Measurements from ENCODE around the gene PLCL2.

The PLCL2 gene

GRCh38 chr3:17061005-17061404, 176.2 kb downstream of the PLCL2 start:
- Histone ChIP-seq H3K36me3 (ENCODE audit: control insufficient read depth in 2 of 2, insufficient read depth in 2 of 2, low read length in 2 of 2) (no peaks in the 10 kb centered on the region), H3K4me1 (ENCODE audit: control insufficient read depth in 2 of 2, insufficient read depth in 2 of 2, low read length in 2 of 2) (no peaks in the 10 kb centered on the region), H3K9me3 (ENCODE audit: control insufficient read depth in 2 of 2, low read length in 2 of 2) (no peaks in the 10 kb centered on the region), H3K27ac (ENCODE audit: low read depth in 2 of 2, low read length in 2 of 2) (no peak overlapping the region), H3K27me3 (ENCODE audit: control insufficient read depth in 2 of 2, insufficient read depth in 2 of 2, low read length in 2 of 2) (no peaks in the 10 kb centered on the region), H3K4me3 (ENCODE audit: low read length in 2 of 2) (no peak overlapping the region), H3K9ac (ENCODE audit: low read depth in 1 of 2, low read length in 2 of 2) (no peak overlapping the region)

- Histone ChIP-seq H3K27ac (ENCODE audit: low read depth in 2 of 2, low read length in 2 of 2) (no peak overlapping the region), H3K27me3 (ENCODE audit: control insufficient read depth in 2 of 2, insufficient read depth in 2 of 2, low read length in 2 of 2) (no peaks in the 10 kb centered on the region), H3K4me3 (ENCODE audit: low read length in 2 of 2) (no peak overlapping the region), H3K9me3 (ENCODE audit: control insufficient read depth in 2 of 2, low read length in 2 of 2) (no peaks in the 10 kb centered on the region), H3K9ac (ENCODE audit: low read depth in 1 of 2, low read length in 2 of 2) (no peak overlapping the region), H3K36me3 (ENCODE audit: control insufficient read depth in 2 of 2, insufficient read depth in 2 of 2, low read length in 2 of 2) (no peaks in the 10 kb centered on the region), H3K4me1 (ENCODE audit: control insufficient read depth in 2 of 2, insufficient read depth in 2 of 2, low read length in 2 of 2) (no peaks in the 10 kb centered on the region)
Observed at GRCh38 chr3:17062736-17063135, 178.0 kb downstream of the PLCL2 start.

- Histone ChIP-seq H3K9me3 (ENCODE audit: control insufficient read depth in 2 of 2, low read length in 2 of 2) (no peaks in the 10 kb centered on the region), H3K4me3 (ENCODE audit: low read length in 2 of 2) (no peak overlapping the region), H3K27ac (ENCODE audit: low read depth in 2 of 2, low read length in 2 of 2) (no peak overlapping the region), H3K9ac (ENCODE audit: low read depth in 1 of 2, low read length in 2 of 2) (no peak overlapping the region), H3K4me1 (ENCODE audit: control insufficient read depth in 2 of 2, insufficient read depth in 2 of 2, low read length in 2 of 2) (no peaks in the 10 kb centered on the region), H3K27me3 (ENCODE audit: control insufficient read depth in 2 of 2, insufficient read depth in 2 of 2, low read length in 2 of 2) (no peaks in the 10 kb centered on the region), H3K36me3 (ENCODE audit: control insufficient read depth in 2 of 2, insufficient read depth in 2 of 2, low read length in 2 of 2) (peaks cover 0 to 6% of the 10 kb centered on the region in 2 donors)
Observed at GRCh38 chr3:17063596-17063995, 178.8 kb downstream of the PLCL2 start.

- no peaks in the 10 kb centered on the region for H3K27me3 ChIP-seq (ENCODE audit: control insufficient read depth in 2 of 2, insufficient read depth in 2 of 2, low read length in 2 of 2)
- no peaks in the 10 kb centered on the region for H3K9me3 ChIP-seq (ENCODE audit: control insufficient read depth in 2 of 2, low read length in 2 of 2)
- peaks cover 0 to 2% of the 10 kb centered on the region in 2 donors for H3K4me1 ChIP-seq (ENCODE audit: control insufficient read depth in 2 of 2, insufficient read depth in 2 of 2, low read length in 2 of 2)
- H3K4me3 ChIP-seq (ENCODE audit: low read length in 2 of 2), result no peak overlapping the region
- H3K9ac ChIP-seq (ENCODE audit: low read depth in 1 of 2, low read length in 2 of 2), result no peak overlapping the region
- peaks cover 0 to 8% of the 10 kb centered on the region in 2 donors for H3K36me3 ChIP-seq (ENCODE audit: control insufficient read depth in 2 of 2, insufficient read depth in 2 of 2, low read length in 2 of 2)
- H3K27ac ChIP-seq (ENCODE audit: low read depth in 2 of 2, low read length in 2 of 2), result no peak overlapping the region
Observed at GRCh38 chr3:17065315-17065714, 180.6 kb downstream of the PLCL2 start.

- no peaks in the 10 kb centered on the region for H3K9me3 ChIP-seq (ENCODE audit: control insufficient read depth in 2 of 2, low read length in 2 of 2)
- no peaks in the 10 kb centered on the region for H3K27me3 ChIP-seq (ENCODE audit: control insufficient read depth in 2 of 2, insufficient read depth in 2 of 2, low read length in 2 of 2)
- H3K36me3 ChIP-seq (ENCODE audit: control insufficient read depth in 2 of 2, insufficient read depth in 2 of 2, low read length in 2 of 2), result peaks cover 0 to 8% of the 10 kb centered on the region in 2 donors
- no peak overlapping the region for H3K9ac ChIP-seq (ENCODE audit: low read depth in 1 of 2, low read length in 2 of 2)
- H3K27ac ChIP-seq (ENCODE audit: low read depth in 2 of 2, low read length in 2 of 2), result no peak overlapping the region
- peaks cover 0 to 7% of the 10 kb centered on the region in 2 donors for H3K4me1 ChIP-seq (ENCODE audit: control insufficient read depth in 2 of 2, insufficient read depth in 2 of 2, low read length in 2 of 2)
- no peak overlapping the region for H3K4me3 ChIP-seq (ENCODE audit: low read length in 2 of 2)
Observed at GRCh38 chr3:17065881-17066280, 181.1 kb downstream of the PLCL2 start.

- no peak overlapping the region for H3K9ac ChIP-seq (ENCODE audit: low read depth in 1 of 2, low read length in 2 of 2)
- H3K27ac ChIP-seq (ENCODE audit: low read depth in 2 of 2, low read length in 2 of 2), result no peak overlapping the region
- H3K27me3 ChIP-seq (ENCODE audit: control insufficient read depth in 2 of 2, insufficient read depth in 2 of 2, low read length in 2 of 2), result no peaks in the 10 kb centered on the region
- H3K9me3 ChIP-seq (ENCODE audit: control insufficient read depth in 2 of 2, low read length in 2 of 2), result no peaks in the 10 kb centered on the region
- H3K36me3 ChIP-seq (ENCODE audit: control insufficient read depth in 2 of 2, insufficient read depth in 2 of 2, low read length in 2 of 2), result peaks cover 0 to 8% of the 10 kb centered on the region in 2 donors
- peaks cover 0 to 7% of the 10 kb centered on the region in 2 donors for H3K4me1 ChIP-seq (ENCODE audit: control insufficient read depth in 2 of 2, insufficient read depth in 2 of 2, low read length in 2 of 2)
- H3K4me3 ChIP-seq (ENCODE audit: low read length in 2 of 2), result no peak overlapping the region
Observed at GRCh38 chr3:17069754-17070153, 185.0 kb downstream of the PLCL2 start.

- peaks cover 0 to 8% of the 10 kb centered on the region in 2 donors for H3K36me3 ChIP-seq (ENCODE audit: control insufficient read depth in 2 of 2, insufficient read depth in 2 of 2, low read length in 2 of 2)
- no peaks in the 10 kb centered on the region for H3K9me3 ChIP-seq (ENCODE audit: control insufficient read depth in 2 of 2, low read length in 2 of 2)
- H3K27me3 ChIP-seq (ENCODE audit: control insufficient read depth in 2 of 2, insufficient read depth in 2 of 2, low read length in 2 of 2), result no peaks in the 10 kb centered on the region
- no peak overlapping the region for H3K9ac ChIP-seq (ENCODE audit: low read depth in 1 of 2, low read length in 2 of 2)
- peak overlapping the region in 1 of 2 donors; percentile 18 for H3K27ac ChIP-seq (ENCODE audit: low read depth in 2 of 2, low read length in 2 of 2)
- H3K4me3 ChIP-seq (ENCODE audit: low read length in 2 of 2), result peak overlapping the region in 1 of 2 donors; percentile 13
- peaks cover 0 to 7% of the 10 kb centered on the region in 2 donors for H3K4me1 ChIP-seq (ENCODE audit: control insufficient read depth in 2 of 2, insufficient read depth in 2 of 2, low read length in 2 of 2)
Observed at GRCh38 chr3:17070161-17070959, 185.6 kb downstream of the PLCL2 start.

GRCh38 chr3:17074559-17074958, 189.8 kb downstream of the PLCL2 start:
- H3K4me1 ChIP-seq (ENCODE audit: control insufficient read depth in 2 of 2, insufficient read depth in 2 of 2, low read length in 2 of 2), result peaks cover 0 to 7% of the 10 kb centered on the region in 2 donors
- no peak overlapping the region for H3K4me3 ChIP-seq (ENCODE audit: low read length in 2 of 2)
- peaks cover 0 to 3% of the 10 kb centered on the region in 2 donors for H3K36me3 ChIP-seq (ENCODE audit: control insufficient read depth in 2 of 2, insufficient read depth in 2 of 2, low read length in 2 of 2)
- H3K9me3 ChIP-seq (ENCODE audit: control insufficient read depth in 2 of 2, low read length in 2 of 2), result no peaks in the 10 kb centered on the region
- H3K9ac ChIP-seq (ENCODE audit: low read depth in 1 of 2, low read length in 2 of 2), result no peak overlapping the region
- H3K27ac ChIP-seq (ENCODE audit: low read depth in 2 of 2, low read length in 2 of 2), result no peak overlapping the region
- H3K27me3 ChIP-seq (ENCODE audit: control insufficient read depth in 2 of 2, insufficient read depth in 2 of 2, low read length in 2 of 2), result no peaks in the 10 kb centered on the region

- Histone ChIP-seq H3K4me3 (ENCODE audit: low read length in 2 of 2) (no peak overlapping the region), H3K9ac (ENCODE audit: low read depth in 1 of 2, low read length in 2 of 2) (no peak overlapping the region), H3K36me3 (ENCODE audit: control insufficient read depth in 2 of 2, insufficient read depth in 2 of 2, low read length in 2 of 2) (peaks cover 0 to 3% of the 10 kb centered on the region in 2 donors), H3K9me3 (ENCODE audit: control insufficient read depth in 2 of 2, low read length in 2 of 2) (no peaks in the 10 kb centered on the region), H3K27me3 (ENCODE audit: control insufficient read depth in 2 of 2, insufficient read depth in 2 of 2, low read length in 2 of 2) (no peaks in the 10 kb centered on the region), H3K27ac (ENCODE audit: low read depth in 2 of 2, low read length in 2 of 2) (no peak overlapping the region), H3K4me1 (ENCODE audit: control insufficient read depth in 2 of 2, insufficient read depth in 2 of 2, low read length in 2 of 2) (peaks cover 0 to 5% of the 10 kb centered on the region in 2 donors)
Observed at GRCh38 chr3:17075358-17075757, 190.6 kb downstream of the PLCL2 start.

- no peaks in the 10 kb centered on the region for H3K4me1 ChIP-seq (ENCODE audit: control insufficient read depth in 2 of 2, insufficient read depth in 2 of 2, low read length in 2 of 2)
- no peak overlapping the region for H3K9ac ChIP-seq (ENCODE audit: low read depth in 1 of 2, low read length in 2 of 2)
- H3K9me3 ChIP-seq (ENCODE audit: control insufficient read depth in 2 of 2, low read length in 2 of 2), result no peaks in the 10 kb centered on the region
- H3K4me3 ChIP-seq (ENCODE audit: low read length in 2 of 2), result no peak overlapping the region
- no peaks in the 10 kb centered on the region for H3K27me3 ChIP-seq (ENCODE audit: control insufficient read depth in 2 of 2, insufficient read depth in 2 of 2, low read length in 2 of 2)
- peaks cover 0 to 3% of the 10 kb centered on the region in 2 donors for H3K36me3 ChIP-seq (ENCODE audit: control insufficient read depth in 2 of 2, insufficient read depth in 2 of 2, low read length in 2 of 2)
- H3K27ac ChIP-seq (ENCODE audit: low read depth in 2 of 2, low read length in 2 of 2), result no peak overlapping the region
Observed at GRCh38 chr3:17075907-17076306, 191.2 kb downstream of the PLCL2 start.

All from mucosa of rectum (tissue), 2 donors.